ENCODE data around the gene C1orf146.
"Not testable (repeated sequence)": the region's sequence is repeated elsewhere in the genome, so short reads cannot be mapped to it uniquely, and the experiment has no call there.

C1orf146 gene, protein sequence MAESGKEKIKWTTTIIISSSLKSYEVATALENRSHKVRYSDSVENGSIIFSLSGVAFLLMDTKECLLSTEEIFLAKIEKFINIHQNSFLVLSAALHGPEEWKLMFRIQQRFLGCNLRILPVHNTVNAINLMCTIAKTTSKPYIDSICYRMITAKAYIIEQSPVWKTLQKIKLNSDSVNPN

DNA sequence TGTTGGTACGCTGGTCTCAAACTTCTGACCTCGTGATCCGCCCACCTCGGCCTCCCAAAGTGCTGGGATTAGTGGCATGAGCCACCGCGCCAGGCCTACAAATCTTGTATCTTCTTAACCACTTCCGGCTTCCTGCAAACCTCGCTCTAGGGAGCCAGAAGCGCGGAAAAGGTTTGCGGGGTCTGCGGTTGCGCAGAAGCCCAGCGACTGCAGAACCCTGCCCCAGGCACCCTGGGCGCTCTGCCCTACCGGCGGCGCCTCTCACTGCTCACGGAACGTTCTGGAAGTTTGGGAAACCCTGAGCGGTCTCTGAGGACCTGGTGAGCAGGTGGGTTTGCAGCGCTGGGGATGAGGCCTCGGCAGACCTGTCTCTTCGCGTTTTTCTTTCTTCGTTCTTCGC lies at the start of gene C1orf146:
Gene C1orf146 (plus strand): TSS at position 195 of the 400 bp plus-strand sequence. CDS start 13,506 bp downstream, outside the sequence.
- in situ Hi-C loops (cut with MboI; ENCODE audit: low pct_unique_long_range_greater_than_20kb, low sequenced_read_pairs): no loop called here

DNA sequence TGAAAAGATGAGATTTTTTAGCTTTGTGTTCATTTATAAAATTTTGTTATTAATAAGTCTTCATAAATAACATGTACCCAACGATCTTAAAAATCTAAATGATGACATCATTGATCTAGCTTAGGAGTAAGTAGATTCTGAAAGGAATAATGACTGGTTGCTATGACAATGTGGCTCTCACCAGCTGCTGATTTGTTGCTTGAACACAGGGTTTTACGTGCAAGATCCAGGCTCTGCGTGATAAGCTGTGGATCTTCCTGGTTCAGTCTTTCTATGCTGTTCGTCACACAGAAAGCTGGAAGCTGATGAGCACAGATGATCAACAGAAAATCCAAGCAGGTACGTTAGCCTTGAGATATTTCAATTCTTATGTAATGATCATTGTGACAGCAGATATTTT lies 49.1 kb upstream of the C1orf146 start:
- in situ Hi-C loops (cut with MboI; ENCODE audit: low pct_unique_long_range_greater_than_20kb, low sequenced_read_pairs): no loop called here
- DNase-seq: no peak

More for the DNA sequence above, at the start of gene C1orf146:
- no peak for DNase-seq

DNA sequence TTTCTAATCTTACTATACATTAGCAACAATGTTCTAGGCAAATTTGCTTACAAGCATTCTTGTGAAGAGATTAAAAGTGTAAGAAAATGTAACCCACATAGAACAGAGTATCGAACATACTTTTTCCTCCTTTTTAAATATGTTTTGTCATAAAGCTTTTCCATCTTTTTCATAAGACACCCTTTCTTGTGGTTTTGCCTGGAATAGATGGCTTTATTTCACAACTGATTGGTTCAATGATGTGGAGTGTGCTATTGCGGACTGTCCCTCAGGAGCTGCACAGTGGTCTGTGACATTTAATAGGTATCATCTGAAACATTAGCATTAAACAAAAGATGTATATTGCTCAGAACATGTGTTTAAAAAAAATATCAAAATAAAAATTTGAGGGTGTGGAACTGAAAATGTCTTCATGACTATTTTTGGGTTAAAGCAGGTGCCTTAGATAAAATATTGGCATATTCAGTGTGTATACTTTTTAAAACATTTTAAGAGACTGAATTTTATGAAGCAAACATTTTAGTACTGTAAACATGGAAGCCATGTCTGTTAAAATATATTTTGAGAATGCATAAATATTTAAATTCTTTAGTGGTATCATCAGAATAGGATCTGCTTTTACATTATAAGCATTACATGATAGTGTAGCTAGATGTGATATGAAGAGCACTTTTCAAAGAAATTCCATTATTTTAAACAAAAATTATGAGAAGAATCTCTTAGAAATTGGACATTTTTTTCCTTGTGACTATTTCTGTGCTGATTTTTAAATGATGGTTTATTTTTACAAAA lies 48.3 kb upstream of the C1orf146 start:
- DNase-seq: no peak
- in situ Hi-C loops (cut with MboI; ENCODE audit: low pct_unique_long_range_greater_than_20kb, low sequenced_read_pairs): no loop called here

DNA sequence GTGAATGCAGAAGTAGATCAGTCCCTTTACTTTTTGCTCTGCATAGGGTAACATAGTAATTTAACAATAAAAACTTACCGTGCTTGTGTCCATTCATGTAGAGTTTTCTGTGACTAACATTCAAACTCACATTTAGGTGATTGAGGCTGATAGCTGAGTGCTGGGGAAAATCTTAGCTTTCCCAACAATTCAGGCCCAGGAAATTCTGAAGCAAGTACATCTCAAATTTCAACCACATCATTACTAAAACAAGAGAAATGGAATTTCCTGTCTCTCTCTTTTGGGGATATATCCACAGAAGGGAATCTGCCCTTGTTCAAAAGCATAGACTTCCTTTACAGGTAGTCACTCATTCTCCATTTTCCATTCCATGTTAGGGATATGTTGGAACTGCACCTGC lies 33.1 kb upstream of the C1orf146 start:
- in situ Hi-C loops (cut with MboI; ENCODE audit: low pct_unique_long_range_greater_than_20kb, low sequenced_read_pairs): no loop called here
- no peak for DNase-seq

DNA sequence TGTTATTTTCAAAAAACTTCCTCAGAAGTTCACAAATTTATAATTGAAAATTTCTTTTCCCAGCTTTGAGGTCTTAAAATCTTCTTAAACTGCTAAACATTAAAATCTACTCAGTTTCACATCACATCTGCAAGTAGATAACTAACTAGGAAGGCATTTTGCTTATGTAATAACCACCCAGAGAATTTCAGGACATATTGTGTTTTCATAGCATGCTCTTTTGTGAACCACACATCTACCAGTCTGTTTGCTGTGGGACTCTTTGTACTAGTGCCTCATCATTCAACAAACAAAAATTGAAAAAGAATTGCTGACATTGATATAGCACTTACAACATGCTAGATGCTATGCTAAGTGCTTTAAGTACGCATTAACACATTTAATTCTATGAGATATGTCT lies 31.6 kb upstream of the C1orf146 start:
- in situ Hi-C loops (cut with MboI; ENCODE audit: low pct_unique_long_range_greater_than_20kb, low sequenced_read_pairs): no loop called here
- no peak for DNase-seq

DNA sequence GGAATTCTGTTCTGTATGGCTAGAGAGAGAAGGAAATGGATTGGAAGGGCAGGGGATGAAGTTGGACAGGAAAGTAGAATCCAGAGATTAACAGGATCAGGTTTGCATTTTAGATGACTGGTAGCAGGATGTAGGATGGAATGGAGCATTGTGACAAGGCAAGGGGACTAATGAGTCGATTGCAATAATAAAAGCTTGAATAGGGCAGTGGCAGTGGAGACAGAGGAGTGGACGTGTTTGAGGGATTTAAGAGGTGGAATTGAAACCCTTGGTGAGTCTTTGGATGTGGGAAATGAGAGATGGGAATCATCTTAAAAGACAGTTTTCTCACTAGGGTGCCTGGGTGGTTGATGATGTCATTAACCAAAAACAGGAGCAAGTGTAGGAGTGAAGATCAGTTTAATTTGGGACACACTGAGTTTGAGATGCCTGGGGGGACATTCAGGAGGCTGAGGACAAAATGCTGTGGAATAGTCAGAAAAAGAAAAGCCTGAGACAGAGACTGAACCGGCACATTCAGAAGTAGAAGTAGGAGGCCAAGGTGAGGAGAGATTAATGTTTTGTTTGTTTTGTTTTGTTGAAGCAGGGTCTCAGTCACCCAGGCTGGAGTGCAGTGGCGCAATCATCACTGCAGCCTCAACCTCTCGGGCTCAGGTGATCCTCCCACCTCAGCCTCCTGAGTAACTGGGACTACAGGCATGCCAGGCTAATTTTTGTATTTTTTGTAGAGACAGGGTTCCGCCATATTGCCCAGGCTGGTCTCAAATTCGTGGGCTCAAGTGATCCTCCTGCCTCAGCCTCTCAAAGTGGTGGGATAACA lies 29.1 kb upstream of the C1orf146 start:
- in situ Hi-C loops (cut with MboI; ENCODE audit: low pct_unique_long_range_greater_than_20kb, low sequenced_read_pairs): no loop called here
- no peak for DNase-seq

DNA sequence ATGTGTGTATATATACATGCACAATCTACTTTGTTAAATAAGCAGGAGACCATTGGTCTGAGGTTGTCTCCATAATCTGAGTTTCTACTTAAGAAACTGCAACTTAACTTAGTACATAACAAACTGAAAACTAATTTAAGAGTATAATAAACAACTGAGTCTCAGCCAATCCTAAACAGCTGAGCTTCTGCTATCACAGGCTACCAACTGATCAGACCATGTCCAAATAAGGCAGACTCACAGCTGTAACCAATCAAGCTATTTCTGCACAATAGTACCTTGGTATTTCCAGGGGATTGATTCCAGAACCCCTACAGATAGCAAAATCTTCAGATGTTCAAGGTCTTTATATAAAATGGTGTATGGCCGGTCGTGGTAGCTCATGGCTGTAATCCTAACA lies 26.0 kb upstream of the C1orf146 start:
- in situ Hi-C loops (cut with MboI; ENCODE audit: low pct_unique_long_range_greater_than_20kb, low sequenced_read_pairs): no loop called here
- no peak for DNase-seq

DNA sequence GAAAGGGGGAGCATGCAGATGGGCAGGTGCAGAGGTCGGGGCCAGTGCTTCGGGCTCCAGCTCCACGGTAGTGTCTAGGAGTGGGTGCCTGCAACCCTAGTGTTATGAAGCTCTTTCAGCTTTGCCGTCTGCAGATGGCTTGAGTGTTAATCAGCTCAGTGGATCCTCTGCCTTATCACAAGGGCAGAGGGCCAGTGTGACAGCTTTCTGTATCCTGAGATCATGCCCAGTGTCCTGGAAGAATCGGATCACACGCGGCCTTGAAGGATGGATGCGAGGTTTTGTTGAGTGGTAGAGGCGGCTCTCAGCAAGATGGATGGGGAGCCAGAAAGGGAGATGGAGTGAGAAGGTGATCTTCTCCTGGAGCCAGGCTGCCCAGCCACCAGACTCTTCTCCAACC lies 25.5 kb upstream of the C1orf146 start:
- no peak for DNase-seq
- in situ Hi-C loops (cut with MboI; ENCODE audit: low pct_unique_long_range_greater_than_20kb, low sequenced_read_pairs): no loop called here

DNA sequence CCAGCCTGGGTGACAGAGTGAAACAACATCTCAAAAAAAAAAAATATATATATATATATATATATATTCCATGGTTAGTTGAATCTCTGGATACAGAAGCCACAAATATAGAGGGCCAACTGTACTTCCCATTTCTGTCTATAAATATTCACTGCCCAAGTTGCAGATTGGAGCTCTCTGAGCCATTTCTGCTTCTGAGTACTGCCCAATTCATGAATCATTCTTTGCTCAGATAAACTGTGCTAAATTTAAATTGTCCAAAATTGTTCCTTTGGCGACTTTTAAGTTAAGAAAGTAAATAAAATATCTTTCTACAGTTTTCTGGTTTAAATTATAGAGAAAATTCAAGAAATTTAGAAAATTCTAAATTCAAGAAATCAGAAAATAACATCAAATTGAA lies 23.2 kb upstream of the C1orf146 start:
- peak; percentile 24 for DNase-seq
- in situ Hi-C loops (cut with MboI; ENCODE audit: low pct_unique_long_range_greater_than_20kb, low sequenced_read_pairs): no loop called here

DNA sequence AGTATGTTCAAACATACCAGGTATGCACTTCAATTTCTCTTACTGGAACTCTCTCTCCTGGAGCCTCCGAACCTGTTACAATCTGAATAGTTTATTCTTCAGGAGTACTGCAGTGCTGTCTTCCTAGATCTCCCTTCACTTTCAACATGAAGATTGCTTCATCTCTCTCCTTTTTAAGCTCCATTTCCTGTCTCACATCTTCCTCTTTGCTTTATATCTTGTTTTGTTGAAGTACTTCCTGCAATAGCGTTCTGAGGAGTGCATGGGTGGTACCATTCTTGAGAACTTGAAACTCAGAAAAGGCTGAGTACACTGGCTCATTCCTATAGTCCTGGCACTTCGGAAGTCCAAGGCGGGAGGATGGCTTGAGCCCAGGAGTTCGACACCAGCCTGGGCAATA lies 15.7 kb upstream of the C1orf146 start:
- DNase-seq: peak; percentile 69
- in situ Hi-C loops (cut with MboI; ENCODE audit: low pct_unique_long_range_greater_than_20kb, low sequenced_read_pairs): no loop called here

DNA sequence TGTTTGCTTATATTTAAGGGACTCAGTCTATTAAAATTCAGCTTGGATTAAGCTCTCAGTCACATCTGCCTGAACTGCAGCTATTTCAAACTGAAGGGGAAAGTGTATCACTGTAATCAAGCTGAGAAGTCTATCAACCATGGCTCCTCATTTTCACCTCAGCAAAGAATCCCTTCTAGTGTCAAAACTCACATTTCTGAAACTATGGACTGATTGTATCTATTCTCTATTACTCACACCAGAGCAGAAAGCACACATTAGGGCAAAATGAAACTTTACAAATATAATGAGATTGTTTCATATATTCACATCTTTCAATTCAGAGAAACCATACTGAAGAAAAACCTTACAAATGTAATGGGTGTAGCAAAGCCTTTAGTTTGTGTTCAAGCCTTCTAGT lies 14.6 kb upstream of the C1orf146 start:
- in situ Hi-C loops (cut with MboI; ENCODE audit: low pct_unique_long_range_greater_than_20kb, low sequenced_read_pairs): no loop called here
- no peak for DNase-seq

DNA sequence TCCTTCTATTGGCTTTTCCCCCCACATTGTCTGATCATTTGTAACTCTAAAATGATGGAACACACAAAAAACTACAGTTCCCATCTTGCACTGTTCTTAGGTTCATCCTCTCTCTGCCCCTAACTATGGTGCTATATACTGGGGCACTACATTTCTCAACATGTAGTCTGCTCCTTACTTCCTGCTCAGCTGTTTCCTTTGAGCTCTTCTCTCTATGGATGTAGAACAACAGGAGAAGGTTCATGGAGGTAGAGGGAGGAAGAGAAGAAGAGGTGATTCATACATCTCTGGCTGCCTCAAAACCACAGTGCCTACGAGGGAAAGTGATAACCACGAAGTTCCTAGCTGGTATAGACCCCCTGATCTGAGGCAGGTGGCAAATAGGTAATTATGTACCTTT lies 7.0 kb upstream of the C1orf146 start:
- in situ Hi-C loops (cut with MboI; ENCODE audit: low pct_unique_long_range_greater_than_20kb, low sequenced_read_pairs): no loop called here
- DNase-seq: peak; percentile 51

DNA sequence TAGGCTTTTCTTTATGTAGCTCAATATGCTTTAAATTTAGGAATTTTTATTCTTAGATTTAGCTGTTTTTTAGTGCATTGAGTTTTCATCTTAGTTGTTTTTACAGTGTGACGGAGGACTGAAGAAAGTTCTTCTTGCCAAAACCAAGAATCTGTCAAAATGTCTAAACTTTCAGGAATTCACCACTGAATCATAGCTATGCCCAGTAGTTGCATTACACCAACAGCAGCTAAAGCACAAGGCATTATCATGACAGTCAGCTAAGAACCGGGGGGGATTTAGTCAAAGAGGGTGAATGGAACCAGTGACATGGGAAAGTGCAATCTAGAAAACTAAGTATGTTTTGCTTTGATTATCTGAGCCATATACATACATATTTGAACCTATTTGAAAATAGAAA lies 6.5 kb upstream of the C1orf146 start:
- in situ Hi-C loops (cut with MboI; ENCODE audit: low pct_unique_long_range_greater_than_20kb, low sequenced_read_pairs): no loop called here
- no peak for DNase-seq

DNA sequence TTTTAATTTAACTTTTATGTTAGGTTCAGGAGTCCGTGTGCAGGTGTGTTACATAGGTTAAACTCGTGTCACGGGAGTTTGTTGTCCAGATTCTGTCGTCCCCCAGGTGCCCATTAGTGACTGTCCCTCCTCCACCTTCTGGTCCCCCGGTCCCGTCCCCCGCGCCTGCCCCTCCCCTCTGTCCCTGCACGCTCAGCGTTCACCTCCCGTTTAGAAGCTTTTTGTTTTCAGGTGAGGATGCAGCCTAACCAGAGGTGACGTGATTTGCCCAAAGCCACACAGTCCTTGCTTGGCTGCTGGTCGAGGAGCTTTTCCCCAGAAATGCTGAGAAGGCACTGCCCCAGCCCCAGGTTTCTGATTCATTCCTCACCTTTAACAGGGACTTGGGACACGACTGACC lies 844 bp downstream of the C1orf146 start:
- DNase-seq: no peak
- in situ Hi-C loops (cut with MboI; ENCODE audit: low pct_unique_long_range_greater_than_20kb, low sequenced_read_pairs): no loop called here

DNA sequence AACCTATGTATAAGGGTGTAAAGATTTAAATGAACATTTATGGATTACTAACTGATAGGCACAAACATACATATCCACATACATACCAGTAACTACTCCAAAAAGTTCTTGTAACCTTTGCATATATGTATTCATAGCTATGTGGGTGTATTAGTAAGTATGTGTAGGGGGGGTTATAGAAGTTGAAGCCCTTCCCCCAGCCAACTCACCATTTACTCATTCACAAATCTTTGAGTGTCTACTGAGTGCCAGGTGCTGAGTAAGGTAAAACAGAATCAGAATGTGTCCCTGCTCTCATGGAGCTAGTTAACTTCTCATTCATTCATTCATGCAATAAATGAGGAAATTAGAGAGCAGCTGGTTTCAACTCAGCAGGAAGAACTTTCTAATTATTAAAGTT lies 1.3 kb downstream of the C1orf146 start:
- in situ Hi-C loops (cut with MboI; ENCODE audit: low pct_unique_long_range_greater_than_20kb, low sequenced_read_pairs): no loop called here
- DNase-seq: no peak

DNA sequence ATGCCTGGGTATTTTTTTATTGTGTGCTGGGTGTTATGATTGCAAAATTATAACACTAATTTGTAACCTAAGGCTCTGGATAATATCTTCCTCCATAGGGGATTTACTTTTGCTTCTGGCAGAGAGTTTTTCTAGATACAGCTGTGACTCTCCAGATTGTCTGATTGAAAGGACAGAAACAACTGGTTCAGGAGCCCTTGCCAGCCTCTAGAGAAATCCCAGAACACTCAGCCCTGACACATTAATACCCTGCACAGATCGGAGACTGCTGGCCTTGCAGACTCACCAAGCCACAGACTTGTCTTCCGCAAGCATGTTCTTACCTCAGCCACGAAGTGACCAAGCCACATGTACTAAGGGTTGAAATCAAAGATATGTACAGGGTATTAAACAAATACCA lies 10.7 kb downstream of the C1orf146 start:
- DNase-seq: no peak
- in situ Hi-C loops (cut with MboI; ENCODE audit: low pct_unique_long_range_greater_than_20kb, low sequenced_read_pairs): no loop called here

DNA sequence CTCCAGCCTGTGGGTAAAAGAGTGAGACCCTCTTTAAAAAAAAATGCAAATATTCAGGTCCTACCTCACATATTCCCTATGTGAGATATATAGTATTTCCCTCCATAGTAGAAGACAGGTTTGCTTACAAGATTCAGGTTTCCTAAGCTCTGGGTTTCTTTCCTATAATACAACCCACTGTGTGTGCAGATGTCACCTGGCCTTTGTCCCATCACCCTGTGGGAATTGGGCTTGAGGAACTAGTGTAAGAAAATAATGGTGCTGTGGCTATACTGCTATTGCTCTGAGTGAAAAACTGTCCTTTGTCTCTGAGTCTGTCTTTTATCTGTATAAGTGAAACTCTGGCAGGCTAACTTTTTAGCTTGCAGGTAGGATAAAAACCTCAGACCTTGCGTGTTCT lies 13.0 kb downstream of the C1orf146 start:
- DNase-seq: no peak
- in situ Hi-C loops (cut with MboI; ENCODE audit: low pct_unique_long_range_greater_than_20kb, low sequenced_read_pairs): no loop called here

DNA sequence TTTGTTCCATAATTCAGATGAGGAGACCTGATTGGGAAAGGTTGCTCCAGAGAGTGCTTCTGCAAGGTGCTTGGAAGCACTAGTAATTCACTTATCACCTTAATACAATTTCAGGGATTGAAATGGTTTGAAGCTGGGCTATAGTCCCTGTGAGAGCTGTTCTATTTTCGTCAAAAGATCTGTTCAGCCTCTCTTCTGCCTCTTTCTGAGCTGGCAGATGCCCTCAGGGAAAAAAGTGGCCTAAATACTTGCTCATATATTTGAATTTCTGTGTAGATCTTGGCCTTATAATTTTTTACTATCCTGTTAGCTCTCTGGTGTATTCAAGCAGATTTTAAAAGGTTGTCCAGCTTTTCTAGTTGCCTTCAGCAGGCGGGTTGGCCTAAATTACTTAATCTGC lies 22.3 kb downstream of the C1orf146 start:
- in situ Hi-C loops (cut with MboI; ENCODE audit: low pct_unique_long_range_greater_than_20kb, low sequenced_read_pairs): no loop called here
- DNase-seq: no peak

DNA sequence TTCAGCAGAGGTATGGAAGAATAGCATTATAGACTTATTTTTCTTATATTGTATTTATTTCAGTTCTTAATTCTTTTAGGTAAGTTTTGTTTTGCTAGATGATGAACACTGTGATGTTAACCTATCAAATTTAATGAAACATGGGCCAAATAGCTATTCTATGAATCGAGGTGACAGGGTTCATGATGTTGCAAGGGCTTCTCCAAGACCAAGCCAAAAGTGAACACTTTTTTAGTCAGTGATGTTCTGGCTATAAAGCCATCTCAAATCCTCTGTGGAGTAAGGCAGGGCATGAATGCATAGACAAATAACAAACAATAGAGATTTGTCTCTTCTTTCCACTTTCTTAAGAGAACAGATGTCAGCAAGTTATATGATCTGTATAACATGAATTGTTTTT lies 26.7 kb downstream of the C1orf146 start:
- no peak for DNase-seq
- in situ Hi-C loops (cut with MboI; ENCODE audit: low pct_unique_long_range_greater_than_20kb, low sequenced_read_pairs): no loop called here

DNA sequence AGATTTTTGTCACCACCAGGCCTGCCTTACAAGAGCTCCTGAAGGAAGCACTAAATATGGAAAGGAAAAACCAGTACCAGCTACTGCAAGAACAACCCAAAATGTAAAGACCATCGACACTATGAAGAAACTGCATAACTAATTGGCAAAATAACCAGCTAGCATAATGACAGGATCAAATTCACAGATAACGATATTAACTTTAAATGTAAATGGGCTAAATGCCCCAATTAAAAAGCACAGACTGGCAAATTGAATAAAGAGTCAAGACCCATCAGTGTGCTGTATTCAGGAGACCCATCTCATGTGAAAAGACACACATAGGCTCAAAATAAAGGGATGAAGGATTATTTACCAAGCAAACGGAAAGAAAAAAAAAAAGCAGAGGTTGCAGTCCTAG lies 37.0 kb downstream of the C1orf146 start:
- in situ Hi-C loops (cut with MboI; ENCODE audit: low pct_unique_long_range_greater_than_20kb, low sequenced_read_pairs); DNase-seq: not testable (repeated sequence)
